Activated naive CD8-positive, alpha-beta T cell (primary cell): Measurements from ENCODE around the gene HAUS7.
"Not testable (repeated sequence)": the region's sequence is repeated elsewhere in the genome, so short reads cannot be mapped to it uniquely, and the experiment has no call there.

ENCODE experiments used
- H3K27ac Mint-ChIP-seq: one replicate; pipeline ENCODE4 v1.8.0; 2021; ENCODE audit warnings: mixed read lengths
- H3K27me3 Mint-ChIP-seq: one replicate; pipeline ENCODE4 v1.8.0; 2021; ENCODE audit warnings: mixed read lengths
- H3K36me3 Mint-ChIP-seq: one replicate; pipeline ENCODE4 v1.8.0; 2021; ENCODE audit warnings: mixed read lengths
- H3K4me1 Mint-ChIP-seq: one replicate; pipeline ENCODE4 v1.8.0; 2021; ENCODE audit warnings: low read depth, mixed read lengths
- H3K4me3 Mint-ChIP-seq: one replicate; pipeline ENCODE4 v1.8.0; 2021; ENCODE audit warnings: mild to moderate bottlenecking, mixed read lengths
- H3K9me3 Mint-ChIP-seq: one replicate; pipeline ENCODE4 v1.8.0; 2021; ENCODE audit warnings: low read depth, mixed read lengths

Gene HAUS7

DNA sequence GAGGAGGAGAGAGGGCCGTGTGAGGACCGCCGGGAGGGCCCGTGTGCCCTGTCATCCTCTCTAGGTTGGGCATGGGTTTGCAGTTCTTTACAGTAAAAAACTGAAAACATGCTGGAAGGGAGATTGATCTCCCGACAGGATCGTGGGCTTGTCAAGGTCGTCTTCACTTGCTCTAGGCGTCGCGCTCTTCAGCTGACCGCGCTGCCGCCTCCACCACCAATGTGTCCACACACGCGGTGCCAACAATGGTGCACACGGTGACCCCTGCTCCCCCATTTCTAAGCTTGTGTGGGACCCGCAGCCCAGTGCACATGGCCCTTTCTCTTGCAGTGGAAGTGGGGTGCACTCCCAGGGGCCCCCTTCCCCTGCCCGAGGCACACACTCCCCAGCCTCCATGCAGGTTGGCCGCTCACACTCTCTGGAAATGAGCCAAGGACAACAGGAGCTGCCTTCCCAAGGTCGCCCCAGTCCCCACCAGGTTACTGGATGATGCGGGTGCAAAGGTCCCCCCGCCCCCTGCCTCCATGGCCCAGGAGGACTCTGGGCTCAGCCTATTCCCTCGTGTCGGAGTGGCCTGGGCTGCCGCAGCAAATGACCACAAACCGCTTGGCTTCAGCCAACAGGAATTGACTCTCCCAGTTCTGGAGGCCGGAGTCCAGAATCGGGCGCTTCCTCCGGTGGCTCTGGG, 60.8 kb downstream of the HAUS7 start:
- Mint-ChIP-seq H3K36me3 (no peaks in the 10 kb centered on the region), H3K9me3 (no peaks in the 10 kb centered on the region), H3K4me1 (peaks cover 7% of the 10 kb centered on the region), H3K4me3 (no peak overlapping the region), H3K27me3 (no peaks in the 10 kb centered on the region), H3K27ac (no peak overlapping the region)

DNA sequence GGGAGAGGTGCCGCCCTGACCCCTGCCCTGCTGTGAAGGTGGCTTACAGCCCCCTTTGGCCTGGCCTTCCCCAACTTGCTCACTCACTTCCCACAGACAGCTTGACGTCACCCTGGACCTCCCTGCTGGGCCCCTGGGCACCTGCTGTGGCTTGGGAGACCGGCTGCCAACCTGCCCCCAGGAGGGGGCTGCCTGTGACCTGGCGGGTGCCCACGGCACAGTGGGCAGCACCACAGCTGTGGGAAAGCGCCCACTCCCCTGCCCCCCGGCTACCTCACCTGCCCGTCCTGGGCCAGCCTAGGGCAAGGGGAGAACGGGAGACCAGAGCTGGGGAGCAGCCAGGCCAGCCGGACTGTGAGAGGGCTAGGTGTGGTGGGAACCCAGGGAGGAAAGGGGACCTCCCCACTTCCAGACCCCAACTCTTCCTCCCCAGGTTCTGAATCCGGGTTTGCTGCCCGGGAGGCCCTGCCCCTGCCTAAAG, 61.5 kb downstream of the HAUS7 start:
- Mint-ChIP-seq H3K36me3 (no peaks in the 10 kb centered on the region), H3K27ac (no peak overlapping the region), H3K9me3 (no peaks in the 10 kb centered on the region), H3K4me3 (no peak overlapping the region), H3K4me1 (peaks cover 7% of the 10 kb centered on the region), H3K27me3 (no peaks in the 10 kb centered on the region)

DNA sequence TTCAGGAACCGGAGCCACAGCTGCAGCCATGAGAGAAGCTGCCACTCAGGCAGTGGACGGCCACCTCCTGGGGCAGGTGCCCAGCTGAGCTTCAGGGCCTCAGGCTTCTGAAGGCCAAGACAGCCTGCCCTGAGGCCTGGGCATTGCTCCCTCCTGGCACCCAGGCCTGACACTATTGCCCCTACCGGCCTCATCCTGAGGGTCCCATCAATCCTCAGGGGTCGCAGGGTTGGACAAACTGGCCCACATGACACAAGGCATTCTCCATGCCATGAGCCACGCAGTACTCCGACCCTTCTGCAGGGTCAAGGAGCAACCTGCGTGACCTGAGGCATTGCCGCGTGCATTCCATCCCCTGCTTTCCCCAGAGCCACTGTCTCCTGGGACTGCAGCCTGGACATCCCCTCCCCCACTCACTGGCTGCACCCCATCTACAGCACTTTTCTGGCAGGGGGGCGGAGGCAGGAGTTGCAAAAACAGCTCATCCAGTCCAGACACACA, 62.1 kb downstream of the HAUS7 start:
- Mint-ChIP-seq H3K27ac (no peak overlapping the region), H3K4me3 (no peak overlapping the region), H3K27me3 (no peaks in the 10 kb centered on the region), H3K36me3 (no peaks in the 10 kb centered on the region), H3K4me1 (peaks cover 7% of the 10 kb centered on the region), H3K9me3 (no peaks in the 10 kb centered on the region)

DNA sequence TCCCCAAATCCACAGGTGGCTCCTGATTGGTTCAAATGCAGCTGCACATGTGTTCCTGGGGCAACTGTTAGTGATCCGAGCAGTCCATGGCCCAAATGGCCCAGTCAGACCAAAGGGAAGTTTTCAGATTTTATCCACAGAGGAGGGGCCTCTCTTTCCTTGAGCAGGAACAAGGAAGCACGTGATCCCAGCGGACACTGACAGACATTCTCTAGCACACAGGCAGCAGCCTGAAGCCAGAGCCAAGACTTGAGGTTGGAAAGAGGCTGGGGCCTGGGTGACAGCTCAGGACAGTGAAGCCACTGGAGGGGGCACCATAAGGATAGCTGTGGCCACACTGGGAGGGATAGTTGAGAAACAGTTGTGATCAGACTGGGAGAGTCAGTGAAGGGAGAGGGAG, 62.6 kb downstream of the HAUS7 start:
- no peak overlapping the region for H3K27ac Mint-ChIP-seq
- peaks cover 7% of the 10 kb centered on the region for H3K4me1 Mint-ChIP-seq
- H3K4me3 Mint-ChIP-seq, result no peak overlapping the region
- H3K9me3 Mint-ChIP-seq, result no peaks in the 10 kb centered on the region
- H3K27me3 Mint-ChIP-seq, result no peaks in the 10 kb centered on the region
- H3K36me3 Mint-ChIP-seq, result no peaks in the 10 kb centered on the region

DNA sequence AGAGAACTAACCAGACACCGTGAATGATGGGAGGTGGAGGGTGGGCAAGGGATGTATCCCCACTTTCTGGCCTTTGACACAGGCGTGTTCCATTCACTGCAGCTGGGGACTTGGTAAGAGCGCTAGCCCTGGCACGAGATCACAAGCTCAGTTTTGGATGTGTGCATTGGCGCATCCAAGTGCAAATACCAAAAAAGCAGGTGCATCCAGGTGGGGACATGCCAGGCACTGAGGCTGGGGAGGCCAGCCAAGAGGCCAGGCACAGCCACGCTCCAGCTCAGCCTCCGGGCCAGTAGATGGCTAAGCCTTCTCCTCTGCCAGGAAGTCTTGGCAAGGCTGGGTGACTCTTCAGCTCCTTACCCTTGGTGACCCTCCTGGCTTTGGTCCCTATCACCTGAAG, 63.5 kb downstream of the HAUS7 start:
- Mint-ChIP-seq H3K4me1 (peaks cover 1% of the 10 kb centered on the region), H3K27ac (no peak overlapping the region), H3K4me3 (no peak overlapping the region), H3K27me3 (no peaks in the 10 kb centered on the region), H3K9me3 (no peaks in the 10 kb centered on the region), H3K36me3 (no peaks in the 10 kb centered on the region)

DNA sequence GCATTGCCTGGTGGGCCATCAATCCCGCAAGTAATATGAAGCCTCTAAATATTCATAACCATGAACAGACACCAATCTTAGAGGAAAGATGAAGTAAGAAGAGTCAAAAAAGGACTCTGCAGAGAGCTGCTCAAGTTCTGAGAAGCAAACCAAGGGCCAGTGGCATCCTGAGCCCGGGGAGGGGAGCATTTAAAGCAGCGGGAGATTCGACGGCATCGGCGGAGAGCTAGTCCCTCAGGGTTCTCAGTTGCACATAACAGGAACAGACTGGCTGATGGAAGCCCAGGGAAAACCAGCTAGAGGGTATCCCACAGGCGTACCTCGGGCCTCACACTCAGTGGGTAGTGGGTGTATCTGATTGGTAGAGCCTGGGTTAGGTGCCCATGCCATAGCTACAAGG, 64.4 kb downstream of the HAUS7 start:
- H3K27ac Mint-ChIP-seq, result no peak overlapping the region
- no peaks in the 10 kb centered on the region for H3K4me1 Mint-ChIP-seq
- no peak overlapping the region for H3K4me3 Mint-ChIP-seq
- no peaks in the 10 kb centered on the region for H3K9me3 Mint-ChIP-seq
- H3K36me3 Mint-ChIP-seq, result no peaks in the 10 kb centered on the region
- no peaks in the 10 kb centered on the region for H3K27me3 Mint-ChIP-seq

DNA sequence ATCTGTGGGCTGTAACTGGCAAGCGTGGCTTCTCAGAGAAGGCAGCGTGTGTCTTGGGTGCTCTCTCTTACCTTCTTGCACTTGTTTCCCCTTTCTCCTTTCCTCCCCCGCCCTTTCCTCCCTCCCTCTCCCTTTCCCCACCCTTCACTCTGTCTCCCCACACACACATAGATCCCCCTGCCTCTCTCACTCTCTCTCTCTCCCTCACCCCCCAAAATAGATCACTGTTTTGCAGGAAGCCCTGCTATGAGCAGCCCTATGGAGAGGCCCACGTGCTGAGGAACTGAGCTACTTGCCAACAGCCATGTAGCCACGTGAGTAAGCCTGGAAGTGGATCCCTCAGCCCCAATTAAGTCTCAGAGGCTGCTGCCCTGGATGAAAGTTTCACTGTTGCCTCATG, 65.0 kb downstream of the HAUS7 start:
- H3K27me3 Mint-ChIP-seq, result no peaks in the 10 kb centered on the region
- H3K4me3 Mint-ChIP-seq, result no peak overlapping the region
- no peaks in the 10 kb centered on the region for H3K36me3 Mint-ChIP-seq
- no peaks in the 10 kb centered on the region for H3K4me1 Mint-ChIP-seq
- no peaks in the 10 kb centered on the region for H3K9me3 Mint-ChIP-seq
- H3K27ac Mint-ChIP-seq, result no peak overlapping the region

DNA sequence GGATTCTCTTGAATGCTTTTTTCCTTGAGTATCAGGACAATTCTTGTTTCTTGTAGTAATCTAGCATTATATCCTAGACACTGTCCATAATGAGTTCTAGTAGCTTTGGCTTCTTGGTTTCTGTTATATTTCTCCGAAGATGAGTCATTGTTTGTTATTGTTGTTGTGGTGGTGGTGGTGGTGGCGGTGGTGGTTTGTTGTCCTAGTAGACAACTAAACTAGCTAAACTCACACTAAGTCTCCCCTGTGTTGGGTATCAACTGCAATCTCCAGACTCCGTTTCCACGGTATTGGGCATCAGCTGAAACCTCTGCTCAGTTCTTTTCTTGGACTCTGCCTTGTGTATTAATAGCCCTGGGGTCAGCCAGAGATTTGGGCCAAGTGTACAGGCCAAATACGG, 66.0 kb downstream of the HAUS7 start:
- not testable (repeated sequence) for H3K4me1 Mint-ChIP-seq, H3K9me3 Mint-ChIP-seq, H3K4me3 Mint-ChIP-seq, H3K27ac Mint-ChIP-seq, H3K36me3 Mint-ChIP-seq, H3K27me3 Mint-ChIP-seq

DNA sequence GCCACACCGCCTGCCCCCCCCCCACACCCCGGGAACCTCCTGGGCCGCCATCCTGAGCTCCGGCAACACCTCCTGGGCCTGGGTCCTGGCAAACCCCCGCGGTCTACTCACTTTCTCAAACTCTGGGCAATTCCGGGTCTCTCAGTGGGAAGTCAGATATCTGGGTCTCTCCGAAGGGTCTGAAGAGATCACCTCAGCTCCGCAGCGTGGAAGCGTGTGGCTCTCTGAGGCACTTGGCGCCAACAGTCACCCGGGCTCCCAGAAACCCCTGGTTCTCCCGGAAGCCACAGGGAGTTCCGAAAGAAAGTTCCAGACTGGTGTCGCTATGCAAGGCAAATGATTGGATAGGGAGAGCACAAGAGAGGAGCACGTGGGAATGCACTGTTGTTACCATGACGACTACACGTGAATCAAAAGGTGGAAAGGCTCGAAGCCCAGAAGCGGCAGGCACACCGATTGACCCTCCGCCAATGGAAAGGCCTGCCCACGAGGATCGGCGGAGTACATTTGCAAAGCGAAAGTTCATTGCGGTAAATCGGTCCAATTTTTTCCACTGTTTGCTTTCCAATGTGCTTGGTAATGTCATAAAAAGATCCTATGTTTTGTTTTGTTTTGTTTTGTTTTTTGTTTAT, 69.1 kb downstream of the HAUS7 start, which contains the start of gene PNMA6E:
TSS of gene PNMA6E (minus strand) at position 218 of the 632 bp plus-strand sequence. CDS start 2,501 bp downstream, outside the sequence.
- no peak within 1 kb of the TSS for H3K4me3 Mint-ChIP-seq
- no peak within 1 kb of the TSS for H3K27ac Mint-ChIP-seq
- no peaks in the 10 kb centered on the region for H3K9me3 Mint-ChIP-seq
- no peaks in the 10 kb centered on the region for H3K27me3 Mint-ChIP-seq
- H3K36me3 Mint-ChIP-seq, result no peaks in the 10 kb centered on the region
- H3K4me1 Mint-ChIP-seq, result no peaks in the 10 kb centered on the region

DNA sequence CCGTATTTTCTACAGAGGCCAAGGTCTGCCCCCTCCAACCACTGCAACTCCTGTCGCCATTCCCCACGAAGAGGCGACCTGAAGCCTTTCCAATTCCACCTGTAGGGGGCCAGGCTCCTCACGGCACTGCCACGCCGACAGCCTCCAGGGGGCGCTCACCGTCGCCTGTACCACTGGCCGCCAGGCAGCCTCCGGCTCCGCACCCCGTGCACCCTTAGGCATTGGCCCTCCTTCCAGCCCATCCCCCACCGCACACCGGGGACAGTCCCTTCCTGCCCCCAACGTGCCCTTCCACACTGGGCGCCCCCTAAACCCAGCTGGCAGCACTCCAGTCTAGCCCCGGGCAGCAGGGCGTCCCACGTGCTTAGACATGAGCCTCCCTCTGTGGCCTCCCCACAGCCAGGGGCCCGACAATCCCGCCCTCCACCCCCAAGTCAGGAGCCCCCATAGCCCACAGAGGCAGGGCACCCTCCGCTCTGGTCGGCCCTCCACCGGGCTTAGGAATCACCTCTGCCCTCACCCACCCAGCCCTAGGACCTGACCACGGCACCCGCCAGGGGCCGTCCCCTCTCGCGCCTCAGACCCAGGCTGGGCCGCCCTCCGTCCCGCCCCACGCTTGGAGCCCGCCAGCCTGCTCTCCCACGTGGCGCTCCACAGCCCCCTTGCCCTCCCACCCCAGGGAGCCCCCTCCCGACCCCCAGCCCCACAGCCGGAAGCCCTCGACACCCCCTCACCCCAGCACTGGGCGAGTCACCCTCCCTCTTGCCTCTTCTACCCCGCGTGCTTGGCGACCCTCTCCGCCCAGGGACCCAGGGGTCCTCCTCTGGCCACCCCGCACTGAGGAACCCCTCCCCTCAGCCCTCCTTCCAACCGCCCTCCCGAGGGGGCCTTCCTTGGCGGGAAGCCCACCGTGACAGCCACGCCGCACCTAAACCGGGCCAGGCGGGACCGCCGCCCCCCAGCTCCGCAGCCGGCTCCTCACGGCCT, 69.9 kb downstream of the HAUS7 start:
- Mint-ChIP-seq H3K4me1 (no peaks in the 10 kb centered on the region), H3K36me3 (no peaks in the 10 kb centered on the region), H3K27me3 (no peaks in the 10 kb centered on the region), H3K27ac (no peak overlapping the region), H3K9me3 (no peaks in the 10 kb centered on the region), H3K4me3 (no peak overlapping the region)

DNA sequence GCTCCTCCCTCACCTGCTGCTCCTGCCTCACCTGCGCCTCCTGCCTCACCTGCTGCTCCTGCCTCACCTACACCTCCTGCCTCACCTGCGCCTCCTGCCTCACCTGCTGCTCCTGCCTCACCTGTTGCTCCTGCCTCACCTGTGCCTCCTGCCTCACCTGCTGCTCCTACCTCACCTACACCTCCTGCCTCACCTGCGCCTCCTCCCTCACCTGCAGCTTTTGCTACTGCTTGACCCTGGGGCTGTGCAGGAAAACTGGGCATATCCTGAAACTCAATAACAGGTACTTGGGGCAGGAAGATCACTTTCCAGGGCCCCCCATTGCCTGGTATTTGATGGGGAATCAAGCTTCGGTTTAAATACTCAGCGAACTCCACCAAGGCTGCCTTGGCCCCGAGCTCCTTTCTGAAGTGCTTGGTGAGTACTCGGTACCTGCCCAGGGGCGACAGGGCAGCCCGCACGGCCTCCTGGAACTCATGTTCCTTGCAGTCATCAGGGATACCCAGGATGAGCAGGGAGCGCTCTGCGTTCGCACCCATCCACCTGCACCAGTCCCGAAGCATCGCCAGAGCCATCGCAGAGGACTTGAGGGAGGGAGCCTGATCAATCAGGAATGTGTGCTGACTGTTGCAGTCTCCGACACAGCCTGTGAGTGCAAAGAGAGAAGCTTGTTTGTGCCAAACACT, 72.0 kb downstream of the HAUS7 start:
- H3K27me3 Mint-ChIP-seq, result no peaks in the 10 kb centered on the region
- no peak overlapping the region for H3K27ac Mint-ChIP-seq
- no peaks in the 10 kb centered on the region for H3K9me3 Mint-ChIP-seq
- no peak overlapping the region for H3K4me3 Mint-ChIP-seq
- H3K36me3 Mint-ChIP-seq, result no peaks in the 10 kb centered on the region
- no peaks in the 10 kb centered on the region for H3K4me1 Mint-ChIP-seq
